Parathyroid adenoma (tissue), 2 donors: ENCODE data around the gene TMOD4.
"Not testable (repeated sequence)": the region's sequence is repeated elsewhere in the genome, so short reads cannot be mapped to it uniquely, and the experiment has no call there.

Experiments used
- H2AFZ ChIP-seq: fragments of 300-600 bp; sonication (generic); one replicate; pipeline ENCODE4 v1.7.0; 2017; ENCODE audit warnings: antibody characterized with exemption, mild to moderate bottlenecking
- H3K27ac ChIP-seq: fragments of 300-600 bp; sonication (generic); one replicate; pipeline ENCODE4 v1.7.0; 2017
- H3K27me3 ChIP-seq: fragments of 300-600 bp; sonication (generic); one replicate; pipeline ENCODE4 v1.7.0; 2017; ENCODE audit warnings: low read length; ENCODE audit not compliant: control insufficient read depth, insufficient read depth
- H3K36me3 ChIP-seq: fragments of 300-600 bp; sonication (generic); one replicate; pipeline ENCODE4 v1.7.0; 2017; ENCODE audit warnings: low read length; ENCODE audit not compliant: control insufficient read depth, insufficient read depth
- H3K4me1 ChIP-seq: fragments of 300-600 bp; sonication (generic); one replicate; pipeline ENCODE4 v1.7.0; 2017; ENCODE audit warnings: control low read depth
- H3K4me2 ChIP-seq: fragments of 300-600 bp; sonication (generic); one replicate; pipeline ENCODE4 v1.7.0; 2017; ENCODE audit warnings: low read length
- H3K4me3 ChIP-seq: fragments of 300-600 bp; sonication (generic); one replicate; pipeline ENCODE4 v1.7.0; 2017; ENCODE audit warnings: low read depth, low read length
- H3K79me2 ChIP-seq: fragments of 300-600 bp; sonication (generic); one replicate; pipeline ENCODE4 v1.7.0; 2017; ENCODE audit warnings: control low read depth
- H3K9ac ChIP-seq: fragments of 300-600 bp; sonication (generic); one replicate; pipeline ENCODE4 v1.7.0; 2017; ENCODE audit warnings: mild to moderate bottlenecking
- H3K9me3 ChIP-seq: fragments of 300-600 bp; sonication (generic); one replicate; pipeline ENCODE4 v1.7.0; 2017; ENCODE audit warnings: low read length; ENCODE audit not compliant: control insufficient read depth
- CTCF ChIP-seq: fragments of 300-600 bp; sonication (generic); IDR thresholded peaks from one replicate; pipeline ENCODE4 v1.7.0; 2017; ENCODE audit warnings: antibody characterized with exemption, mild to moderate bottlenecking
- donor health status: primary hyperparathyroidism.

Gene TMOD4

DNA sequence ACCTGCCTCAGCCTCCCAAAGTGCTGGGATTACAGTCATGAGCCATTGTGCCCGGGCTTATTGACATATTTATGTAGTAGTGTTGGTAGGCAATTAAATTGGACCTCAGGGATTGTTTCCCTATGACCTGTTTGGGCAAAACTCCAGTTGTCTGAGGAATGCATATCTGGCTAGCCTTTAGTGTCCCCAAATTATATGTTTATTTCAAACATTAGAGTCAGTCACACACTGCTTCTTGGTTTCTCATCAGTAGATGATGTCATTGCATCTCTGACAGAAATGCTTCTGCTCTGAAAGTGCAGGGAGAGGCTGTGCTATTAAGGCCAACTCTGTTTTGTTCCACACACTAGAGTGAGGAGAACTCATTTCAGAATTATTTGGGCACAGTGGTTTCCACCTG lies 35.0 kb upstream of the TMOD4 start:
- no peak overlapping the region for H2AFZ ChIP-seq
- no peak overlapping the region for H3K4me3 ChIP-seq
- no peak for TF ChIP-seq CTCF
- no peak overlapping the region for H3K4me2 ChIP-seq
- no peaks in the 10 kb centered on the region for H3K27me3 ChIP-seq
- no peak overlapping the region for H3K27ac ChIP-seq
- H3K79me2 ChIP-seq: peaks cover 10% of the 10 kb centered on the region
- no peaks in the 10 kb centered on the region for H3K4me1 ChIP-seq
- H3K9me3 ChIP-seq: no peaks in the 10 kb centered on the region
- no peaks in the 10 kb centered on the region for H3K36me3 ChIP-seq
- H3K9ac ChIP-seq: no peak overlapping the region

GRCh38 chr1:151205381-151205965 lies 29.7 kb upstream of the TMOD4 start:
- not testable (repeated sequence) for H2AFZ ChIP-seq, H3K27me3 ChIP-seq, H3K4me3 ChIP-seq, H3K4me1 ChIP-seq, H3K36me3 ChIP-seq, H3K9me3 ChIP-seq, H3K4me2 ChIP-seq, H3K9ac ChIP-seq, H3K27ac ChIP-seq
- peaks cover 24% of the 10 kb centered on the region for H3K79me2 ChIP-seq

- no peak for TF ChIP-seq CTCF
- Histone ChIP-seq H3K4me3 (peak overlapping the region; percentile 94), H3K9ac (no peak overlapping the region), H3K4me2 (peak overlapping the region; percentile 79), H2AFZ (no peak overlapping the region), H3K9me3 (no peaks in the 10 kb centered on the region), H3K79me2 (peaks cover 20% of the 10 kb centered on the region), H3K4me1 (peaks cover 3% of the 10 kb centered on the region), H3K27ac (no peak overlapping the region), H3K36me3 (no peaks in the 10 kb centered on the region), H3K27me3 (no peaks in the 10 kb centered on the region)
These were observed 24.2 kb upstream of the TMOD4 start for GRCh38 chr1:151199873-151200581.

DNA sequence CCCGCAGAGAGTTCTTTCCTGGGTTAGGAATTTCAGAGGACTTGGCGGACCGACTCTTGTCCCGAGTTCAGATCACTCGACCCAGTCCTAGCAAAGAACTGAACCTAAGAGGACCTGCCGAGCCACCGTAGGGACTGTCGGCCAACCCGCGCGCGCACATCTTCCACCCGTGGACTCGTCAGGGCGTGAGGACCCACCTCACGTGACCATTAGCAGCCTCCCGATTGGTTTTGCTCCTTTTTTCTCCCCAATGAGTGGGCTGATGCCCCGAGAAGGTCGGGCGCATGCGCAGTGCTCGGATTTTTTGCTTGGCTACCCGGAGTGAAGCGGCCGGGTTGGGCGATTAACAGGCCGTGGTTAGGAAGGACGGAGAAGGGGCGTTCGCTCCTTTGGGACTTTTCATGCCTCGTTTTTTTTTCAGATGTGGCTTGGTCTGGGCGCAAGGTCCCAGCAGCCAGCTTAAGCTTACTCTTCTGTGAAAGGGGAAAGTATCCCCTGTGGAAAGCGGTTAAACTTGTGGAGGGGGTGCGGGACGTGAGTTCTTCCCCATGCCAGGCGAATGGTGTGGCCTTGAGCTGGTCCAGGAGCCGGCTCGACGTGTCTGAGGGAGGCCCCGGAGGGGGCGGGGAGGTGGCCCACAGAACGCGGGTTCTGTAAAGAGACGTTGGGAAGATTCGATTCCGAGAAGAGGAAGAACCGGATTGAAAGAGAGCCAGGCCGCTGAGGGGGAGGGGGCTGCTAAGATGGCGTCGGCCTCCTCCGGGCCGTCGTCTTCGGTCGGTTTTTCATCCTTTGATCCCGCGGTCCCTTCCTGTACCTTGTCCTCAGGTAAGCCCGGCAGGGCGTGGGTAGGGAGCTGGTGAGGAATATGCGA lies 22.7 kb upstream of the TMOD4 start, which contains the start of gene PIP5K1A:
TSS of gene PIP5K1A (plus strand) at position 299 of the 874 bp plus-strand sequence. CDS start at position 744, 445 bp downstream.
- no peaks in the 10 kb centered on the region for H3K9me3 ChIP-seq
- H2AFZ ChIP-seq: peak within 1 kb of the TSS; percentile 84
- peaks cover 18% of the 10 kb centered on the region for H3K79me2 ChIP-seq
- H3K9ac ChIP-seq: peak within 1 kb of the TSS; percentile 12
- no peaks in the 10 kb centered on the region for H3K27me3 ChIP-seq
- no peaks in the 10 kb centered on the region for H3K36me3 ChIP-seq
- peaks cover 3% of the 10 kb centered on the region for H3K4me1 ChIP-seq
- peak within 1 kb of the TSS; percentile 87 for H3K27ac ChIP-seq
- H3K4me2 ChIP-seq: peak within 1 kb of the TSS; percentile 79
- peak within 1 kb of the TSS; percentile 94 for H3K4me3 ChIP-seq
- no peak for TF ChIP-seq CTCF

- no peaks in the 10 kb centered on the region for H3K27me3 ChIP-seq
- no peak for TF ChIP-seq CTCF
- H3K36me3 ChIP-seq: no peaks in the 10 kb centered on the region
- H3K4me3 ChIP-seq: peak overlapping the region; percentile 94
- peaks cover 15% of the 10 kb centered on the region for H3K79me2 ChIP-seq
- H3K9ac ChIP-seq: no peak overlapping the region
- peak overlapping the region; percentile 70 for H3K4me2 ChIP-seq
- H3K9me3 ChIP-seq: no peaks in the 10 kb centered on the region
- peaks cover 3% of the 10 kb centered on the region for H3K4me1 ChIP-seq
- H3K27ac ChIP-seq: peak overlapping the region; percentile 87
- H2AFZ ChIP-seq: peak overlapping the region; percentile 84
These were observed 22.1 kb upstream of the TMOD4 start for GRCh38 chr1:151197863-151198253.
